HG03196 (cell line): Measurements from ENCODE around the gene NECAP2.
"Not testable (repeated sequence)": the region's sequence is repeated elsewhere in the genome, so short reads cannot be mapped to it uniquely, and the experiment has no call there.

Experiments used
- ATAC-seq: cut with Tn5 transposase; IDR thresholded peaks from one replicate; pipeline ENCODE4 v1.9.1; 2021; ENCODE audit not compliant: unreplicated experiment

NECAP2 gene

GRCh38 chr1:16456151-16456550 is 15.6 kb downstream of the NECAP2 start:
- ATAC-seq: not testable (repeated sequence)

DNA sequence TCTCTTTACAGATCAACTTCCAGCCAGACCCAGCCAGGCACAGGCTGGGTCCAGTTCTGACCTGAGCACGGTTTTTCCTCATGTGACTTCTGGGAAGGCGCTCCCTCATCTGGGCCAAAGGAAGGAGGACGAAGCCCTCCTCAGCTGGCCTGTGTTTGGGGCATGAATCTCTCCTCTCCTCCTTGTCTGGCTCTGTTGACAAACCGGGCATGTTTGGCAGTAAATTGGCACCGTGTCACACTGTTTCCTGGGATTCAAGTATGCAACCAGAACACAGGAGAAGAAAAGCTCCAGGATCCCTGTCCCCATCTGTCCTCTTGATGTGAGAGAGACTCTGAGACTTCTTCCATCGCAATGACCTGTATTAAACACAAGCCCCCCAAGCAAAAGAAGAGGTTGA is 18.3 kb downstream of the NECAP2 start:
- no peak for ATAC-seq

- ATAC-seq: no peak
Observed at GRCh38 chr1:16459352-16459925, 18.9 kb downstream of the NECAP2 start.

GRCh38 chr1:16461681-16462080 is 21.2 kb downstream of the NECAP2 start:
- ATAC-seq: no peak

DNA sequence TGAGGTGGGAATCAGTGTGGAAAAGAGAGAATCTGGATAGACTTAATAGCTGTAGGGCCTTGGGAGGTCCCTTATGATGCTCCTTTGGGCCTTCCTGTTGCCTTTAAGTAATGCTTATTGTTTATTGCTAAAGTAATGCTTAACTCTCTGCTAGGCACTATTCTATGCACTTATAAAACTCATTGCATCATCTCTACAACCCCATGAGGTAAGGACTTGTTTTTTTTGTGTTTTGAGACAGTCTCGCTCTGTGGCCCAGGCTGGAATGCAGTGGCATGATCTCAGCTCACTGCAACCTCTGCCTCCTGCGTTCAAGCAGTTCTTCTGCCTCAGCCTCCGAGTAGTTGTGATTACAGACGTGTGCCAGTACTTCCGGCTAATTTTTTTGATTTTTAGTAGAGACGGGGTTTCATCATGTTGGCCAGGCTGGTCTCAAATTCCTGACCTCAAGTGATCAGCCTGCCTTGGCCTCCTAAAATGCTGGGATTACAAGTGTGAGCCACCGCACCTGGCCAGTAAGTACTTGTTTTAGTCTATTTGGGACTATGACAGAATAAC is 22.3 kb downstream of the NECAP2 start:
- no peak for ATAC-seq

DNA sequence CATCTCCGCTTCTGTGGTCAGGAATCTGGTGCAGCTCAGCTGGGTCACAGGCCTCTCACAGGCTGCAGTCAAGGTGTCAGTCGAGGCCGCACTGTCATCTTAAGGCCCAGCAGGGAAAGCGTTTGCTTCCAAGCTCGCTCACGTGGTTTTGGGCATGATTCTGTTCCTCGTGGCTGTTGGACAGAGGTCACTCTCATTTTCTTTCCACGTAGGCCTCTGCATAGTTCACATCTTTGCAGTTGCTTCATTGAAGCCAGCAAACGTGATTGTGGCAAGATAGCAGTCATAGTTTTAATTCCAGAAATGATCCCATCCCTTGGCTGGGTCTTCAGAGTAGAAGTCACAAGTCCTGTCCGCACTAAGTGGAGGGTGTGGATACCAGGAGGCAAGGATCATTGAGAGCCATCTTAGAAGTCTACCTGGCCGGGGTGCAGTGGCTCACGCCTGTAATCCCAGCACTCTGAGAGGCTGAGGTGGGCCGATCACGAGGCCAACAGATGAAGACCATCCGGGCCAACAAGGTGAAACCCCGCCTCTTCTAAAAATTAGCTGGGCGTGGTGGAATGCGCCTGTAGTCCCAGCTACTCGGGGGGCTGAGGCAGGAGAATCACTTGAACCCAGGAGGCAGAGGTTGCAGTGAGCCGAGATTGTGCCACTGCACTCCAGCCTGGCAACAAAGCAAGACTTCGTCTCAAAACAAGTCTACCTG is 24.5 kb downstream of the NECAP2 start:
- ATAC-seq: no peak

GRCh38 chr1:16468558-16468957 is 28.0 kb downstream of the NECAP2 start:
- no peak for ATAC-seq

- ATAC-seq: no peak
Observed at GRCh38 chr1:16474166-16474800, 33.8 kb downstream of the NECAP2 start.

DNA sequence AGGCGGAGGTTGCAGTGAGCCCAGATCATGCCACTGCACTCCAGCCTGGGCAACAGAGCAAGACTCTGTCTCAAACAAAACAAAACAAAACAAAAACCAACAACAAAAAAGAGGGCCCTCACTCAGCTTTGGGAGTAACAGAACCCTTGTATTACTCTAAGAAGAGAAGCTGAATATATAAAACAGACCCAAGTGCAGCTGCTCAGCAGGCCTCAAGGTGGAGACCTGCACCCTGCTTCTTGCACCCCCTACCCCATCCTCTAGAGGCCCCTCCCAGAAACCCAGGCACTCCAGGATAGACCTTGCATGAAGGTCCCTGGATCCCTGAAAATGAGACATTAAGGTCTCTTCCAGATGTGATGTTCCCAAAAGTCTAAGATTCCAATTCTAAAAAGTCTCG is 34.4 kb downstream of the NECAP2 start:
- not testable (repeated sequence) for ATAC-seq

GRCh38 chr1:16475771-16476770 is 35.5 kb downstream of the NECAP2 start:
- not testable (repeated sequence) for ATAC-seq

DNA sequence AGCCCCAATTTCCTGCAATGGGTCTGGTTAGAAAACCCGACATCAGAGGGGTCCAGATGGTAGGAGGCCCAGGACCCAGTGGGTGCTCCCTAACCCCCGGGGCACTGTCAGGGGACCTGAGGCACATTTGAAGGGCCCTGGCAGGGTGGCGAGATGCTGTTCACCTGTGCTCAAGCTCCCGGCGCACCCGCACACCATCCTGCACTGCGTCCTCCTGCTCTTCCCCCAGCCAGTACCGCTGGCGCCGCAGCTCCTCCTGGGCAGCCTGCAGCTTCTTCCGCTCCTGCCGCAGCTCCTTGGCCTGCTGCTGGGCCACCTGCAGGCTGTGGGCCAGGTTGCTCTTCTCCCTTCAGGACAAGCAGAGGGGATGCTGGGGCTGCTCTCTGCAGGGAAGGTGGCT is 37.6 kb downstream of the NECAP2 start:
- ATAC-seq: no peak

- not testable (repeated sequence) for ATAC-seq
Observed at GRCh38 chr1:16483146-16483545, 42.6 kb downstream of the NECAP2 start.

- not testable (repeated sequence) for ATAC-seq
Observed at GRCh38 chr1:16483639-16484500, 43.3 kb downstream of the NECAP2 start.

- ATAC-seq: no peak
Observed at GRCh38 chr1:16484501-16484835, 43.9 kb downstream of the NECAP2 start.

DNA sequence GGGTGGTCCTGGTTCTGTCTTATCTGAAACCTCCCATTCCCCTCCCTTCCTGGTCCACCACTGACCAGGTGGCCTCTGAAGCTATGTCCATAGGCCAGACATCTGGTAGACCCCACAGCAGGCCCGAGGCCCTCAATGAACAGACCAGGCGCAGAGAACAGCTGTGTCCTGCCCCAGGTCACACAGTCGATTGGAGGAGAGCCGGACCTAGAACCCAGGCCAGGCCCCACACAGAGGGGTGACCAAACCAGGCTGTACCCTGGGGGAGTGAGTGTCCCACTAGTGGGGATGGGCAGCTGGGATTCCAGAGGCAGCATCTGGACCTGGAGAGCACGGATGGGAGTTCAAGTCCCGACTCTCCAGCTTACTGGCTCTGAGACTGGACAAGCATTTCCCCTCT is 44.4 kb downstream of the NECAP2 start:
- ATAC-seq: no peak

DNA sequence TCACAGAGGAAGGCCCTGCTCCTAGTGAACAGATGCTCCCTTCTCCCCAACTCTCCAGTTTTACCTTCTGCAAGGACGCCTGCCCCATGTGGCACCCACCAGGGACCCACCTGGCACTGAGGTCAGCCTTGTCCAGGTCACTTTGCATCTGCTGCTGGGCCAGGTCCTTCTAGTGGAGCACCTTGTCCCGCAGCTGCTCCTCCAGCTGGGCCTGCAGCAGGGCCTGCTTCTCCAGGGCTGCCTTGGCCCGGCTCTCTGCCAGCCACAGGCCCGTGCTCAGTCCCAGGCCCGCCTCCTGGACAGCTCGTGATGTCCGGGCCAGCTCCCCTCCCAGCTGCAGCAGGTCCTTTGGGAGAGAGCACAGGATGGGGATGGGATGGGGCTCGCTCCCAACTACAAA is 45.8 kb downstream of the NECAP2 start:
- ATAC-seq: not testable (repeated sequence)

DNA sequence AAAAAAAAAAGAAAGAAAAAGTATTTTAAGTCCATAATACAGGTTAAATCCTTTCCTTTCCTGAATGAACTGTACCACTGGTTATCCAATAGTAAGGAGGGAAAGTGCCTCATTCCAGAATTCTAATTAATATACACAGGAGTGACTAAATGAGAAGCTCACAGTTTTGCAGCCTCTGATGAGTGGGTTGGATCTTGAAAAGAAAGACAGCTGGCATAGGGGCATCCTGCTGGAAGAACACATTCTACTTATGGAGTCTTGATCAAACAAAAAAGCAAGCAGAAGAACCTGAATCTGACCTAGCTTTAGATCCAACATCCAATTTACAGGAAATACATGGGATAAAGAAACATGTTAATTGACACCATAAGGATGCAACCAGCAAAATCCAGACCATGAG is 46.5 kb downstream of the NECAP2 start:
- ATAC-seq: not testable (repeated sequence)

DNA sequence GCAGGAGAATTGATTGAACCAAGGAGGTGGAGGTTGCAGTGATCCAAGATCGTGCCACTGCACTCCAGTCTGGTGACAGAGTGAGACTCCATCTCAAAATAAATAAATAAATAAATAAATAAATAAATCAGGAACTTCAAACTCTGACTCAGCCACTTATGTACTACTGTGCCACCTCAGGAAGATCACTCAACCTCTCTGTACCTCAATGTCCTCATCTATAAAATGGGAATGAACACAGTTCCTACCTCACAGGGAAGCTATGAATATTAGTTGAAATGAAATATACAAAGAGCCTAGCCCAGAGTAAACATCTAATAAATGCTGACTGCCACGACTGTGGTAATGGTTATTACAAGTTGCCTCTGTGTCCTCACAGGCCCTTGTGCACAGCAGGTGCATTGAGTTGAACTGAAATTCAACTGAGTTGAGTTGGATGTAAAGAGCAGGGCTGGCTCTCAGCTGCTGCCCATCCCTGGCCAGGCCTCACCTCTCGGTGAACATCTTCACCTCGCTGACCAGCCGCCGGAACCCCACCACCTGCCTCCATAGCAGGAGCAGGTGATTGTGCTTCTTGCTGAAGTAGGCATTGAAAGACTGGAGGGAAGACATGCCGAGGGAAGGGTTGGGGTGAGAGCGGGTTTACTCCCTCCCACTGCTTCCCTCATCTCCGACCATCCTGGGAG is 48.8 kb downstream of the NECAP2 start:
- ATAC-seq: not testable (repeated sequence)

- ATAC-seq: no peak
Observed at GRCh38 chr1:16491056-16491675, 50.6 kb downstream of the NECAP2 start.
